ENCODE data around the gene BUB1B.

The BUB1B gene

DNA sequence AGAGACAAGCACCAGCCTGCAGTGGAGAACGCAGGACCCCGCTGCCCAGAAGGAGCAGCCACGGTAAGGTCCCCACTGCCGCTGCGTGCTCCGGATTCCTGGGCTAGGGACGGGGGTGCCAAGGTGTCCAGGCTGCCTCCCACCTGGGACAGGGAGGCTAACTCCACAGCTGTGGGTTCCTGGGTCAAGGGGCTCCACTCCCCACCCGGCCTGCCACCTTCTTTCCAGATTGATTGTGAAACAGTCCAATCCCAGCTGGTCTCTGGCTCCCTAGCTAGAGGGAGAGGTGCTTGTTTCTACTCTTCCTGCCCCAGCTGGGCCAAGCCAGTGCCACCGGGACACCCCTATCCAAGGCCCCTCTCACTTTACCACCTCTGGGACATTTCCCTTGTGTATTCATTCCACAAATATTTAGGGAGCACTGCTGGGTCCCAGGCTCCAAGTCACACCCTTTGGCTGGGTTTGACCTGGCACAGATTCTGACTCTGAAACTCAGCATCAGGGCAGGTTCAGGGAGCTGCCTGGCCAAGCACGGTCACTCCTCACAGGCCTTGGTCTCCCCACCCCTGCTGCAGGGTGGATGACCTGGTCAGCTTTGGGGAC is 79.9 kb downstream of the BUB1B start:
- no peak for DNase-seq (ENCODE audit: low spot score)

DNA sequence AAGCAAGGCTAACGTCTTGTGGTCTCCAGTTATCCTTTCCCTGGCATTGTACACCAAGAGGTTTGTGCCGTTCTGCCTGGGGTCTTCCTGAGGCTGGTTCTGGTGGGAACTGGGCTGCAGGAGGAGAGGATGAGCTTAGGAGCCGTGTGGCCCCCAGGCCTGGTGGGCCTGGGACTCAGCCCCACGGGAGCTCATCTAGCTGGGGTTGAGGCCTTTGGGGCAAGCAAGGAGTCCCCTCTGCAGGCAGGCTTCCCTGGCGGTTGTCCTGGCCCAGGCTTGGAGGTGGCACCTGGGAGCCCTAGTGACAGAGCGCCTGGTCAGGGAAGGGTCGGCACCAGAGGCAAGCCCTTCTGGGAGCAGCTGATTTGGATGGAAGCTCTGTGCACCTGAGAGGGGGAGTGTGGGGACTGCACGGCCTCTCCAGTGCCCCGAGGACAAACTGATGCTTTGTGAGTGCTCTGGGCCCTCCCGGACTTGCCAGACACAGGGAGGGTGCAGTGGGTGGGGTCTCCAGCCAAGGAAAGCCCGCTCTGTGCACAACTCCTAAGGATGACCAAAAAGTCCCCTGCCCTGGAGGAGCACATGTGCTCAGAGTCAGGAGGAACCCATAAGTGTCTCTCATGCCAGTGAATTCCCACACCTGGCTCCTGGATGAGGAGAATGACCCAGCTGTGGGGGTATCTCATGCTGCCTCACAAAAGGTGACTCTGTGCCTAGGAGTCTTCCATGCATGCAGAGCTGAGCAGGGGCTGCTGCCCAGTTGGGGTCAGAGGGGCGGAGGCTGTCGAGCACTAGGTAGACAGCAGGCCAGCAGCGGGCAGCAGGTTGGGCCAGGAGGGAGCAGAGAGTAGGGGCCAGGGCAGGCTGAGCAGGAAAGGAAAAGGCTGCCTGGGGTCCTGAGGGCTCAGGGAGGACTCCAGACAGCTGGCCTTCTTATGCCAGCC is 80.7 kb downstream of the BUB1B start:
- no peak for DNase-seq (ENCODE audit: low spot score)

DNA sequence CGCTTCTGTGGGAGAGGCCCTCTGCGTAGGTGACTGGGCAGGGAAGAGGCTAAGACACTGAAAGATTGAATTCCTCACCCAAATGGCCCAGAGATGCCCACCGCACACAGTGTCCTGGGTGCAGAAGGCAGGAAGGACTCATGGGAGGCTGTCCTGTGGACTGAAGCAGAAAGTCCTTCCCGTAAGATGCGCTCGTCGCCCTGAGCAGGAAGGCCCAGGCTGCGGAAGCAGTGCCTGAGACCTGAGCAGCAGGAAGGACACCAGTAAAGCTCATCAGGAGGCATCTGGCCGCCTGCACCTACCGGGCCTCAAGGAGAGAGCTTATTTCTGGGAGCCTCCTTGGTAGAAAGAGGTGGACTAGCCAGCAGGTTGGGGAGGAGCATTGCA is 81.3 kb downstream of the BUB1B start:
- no peak for DNase-seq (ENCODE audit: low spot score)

DNA sequence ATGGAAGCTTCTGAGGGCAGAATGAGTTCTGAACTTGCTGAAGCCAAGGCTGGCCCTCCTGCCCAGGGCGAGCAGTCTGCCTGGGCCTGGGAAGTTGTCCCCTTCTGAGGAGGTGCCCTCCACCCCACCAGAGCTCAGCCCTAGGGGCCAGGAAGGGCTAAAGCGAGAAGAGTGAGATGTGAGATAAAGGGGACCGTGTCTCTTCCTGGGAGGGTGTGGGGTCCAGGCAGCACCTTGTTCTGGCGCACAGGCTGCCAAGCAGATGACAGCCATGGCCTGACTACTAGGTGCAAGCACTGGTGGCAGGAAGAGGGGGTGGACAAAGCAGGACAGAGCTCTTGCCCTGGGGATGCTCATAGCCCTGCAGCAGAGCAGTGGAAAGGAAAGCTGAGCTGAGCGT is 81.7 kb downstream of the BUB1B start:
- no peak for DNase-seq (ENCODE audit: low spot score)

DNA sequence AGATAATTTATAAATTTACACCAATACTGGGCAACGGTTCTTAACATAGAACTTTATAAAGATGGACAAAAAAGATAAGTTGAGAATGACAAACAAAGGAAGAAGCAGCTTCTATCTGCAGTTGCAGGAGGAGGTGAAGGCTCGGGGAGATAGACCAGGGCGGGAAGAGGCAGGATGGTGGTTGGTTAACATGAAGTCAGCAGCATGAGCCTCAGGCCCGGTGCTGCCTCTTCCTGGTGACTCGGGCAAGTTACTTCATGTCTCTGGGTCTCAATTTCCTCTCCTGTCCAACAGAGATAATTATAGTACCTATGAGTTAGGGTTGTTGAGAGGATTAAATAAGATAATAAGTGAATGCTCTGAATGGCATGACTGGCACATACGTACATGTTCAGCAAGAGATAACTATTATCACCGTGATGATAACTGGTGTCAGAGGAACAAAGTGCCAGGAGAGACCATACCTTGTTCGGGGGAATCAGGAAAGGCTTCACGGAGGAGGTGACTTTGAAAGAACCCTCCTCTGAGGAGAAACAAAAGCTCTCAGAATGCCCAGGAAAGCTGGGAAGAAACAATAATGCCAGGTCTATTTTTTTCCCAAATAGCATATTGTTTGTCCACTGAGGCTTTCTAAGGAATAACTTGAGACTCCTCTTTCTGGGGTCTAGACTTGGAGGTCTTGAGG is 82.4 kb downstream of the BUB1B start:
- DNase-seq (ENCODE audit: low spot score), result no peak

DNA sequence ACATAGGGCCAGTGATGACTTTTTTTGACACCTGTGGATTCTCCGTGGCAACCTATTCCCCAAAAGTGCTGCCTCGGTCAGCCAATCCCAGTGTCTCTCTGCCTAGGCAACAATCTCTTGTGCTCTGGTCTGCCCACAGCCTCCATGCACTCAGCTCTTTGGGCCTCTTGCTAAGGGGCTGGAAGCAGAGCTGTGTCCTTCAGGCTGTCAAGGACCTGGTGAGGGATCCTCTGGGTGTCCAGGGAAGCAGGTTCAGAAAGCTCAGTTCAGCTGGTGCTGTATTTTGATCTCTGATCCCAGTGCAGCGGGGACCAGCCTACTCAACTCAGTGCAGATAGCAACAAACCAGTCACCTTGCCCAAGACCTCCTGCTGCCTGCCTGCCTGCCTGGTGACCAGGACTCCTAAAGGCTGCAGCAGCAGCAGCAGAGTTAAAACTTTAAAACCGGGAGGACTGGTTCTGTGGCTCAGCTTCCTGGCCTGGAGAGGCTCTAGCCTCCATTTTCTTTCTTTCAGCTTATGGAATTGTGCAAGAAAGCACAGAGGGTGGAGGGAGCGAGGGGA is 84.2 kb downstream of the BUB1B start:
- no peak for DNase-seq (ENCODE audit: low spot score)

DNA sequence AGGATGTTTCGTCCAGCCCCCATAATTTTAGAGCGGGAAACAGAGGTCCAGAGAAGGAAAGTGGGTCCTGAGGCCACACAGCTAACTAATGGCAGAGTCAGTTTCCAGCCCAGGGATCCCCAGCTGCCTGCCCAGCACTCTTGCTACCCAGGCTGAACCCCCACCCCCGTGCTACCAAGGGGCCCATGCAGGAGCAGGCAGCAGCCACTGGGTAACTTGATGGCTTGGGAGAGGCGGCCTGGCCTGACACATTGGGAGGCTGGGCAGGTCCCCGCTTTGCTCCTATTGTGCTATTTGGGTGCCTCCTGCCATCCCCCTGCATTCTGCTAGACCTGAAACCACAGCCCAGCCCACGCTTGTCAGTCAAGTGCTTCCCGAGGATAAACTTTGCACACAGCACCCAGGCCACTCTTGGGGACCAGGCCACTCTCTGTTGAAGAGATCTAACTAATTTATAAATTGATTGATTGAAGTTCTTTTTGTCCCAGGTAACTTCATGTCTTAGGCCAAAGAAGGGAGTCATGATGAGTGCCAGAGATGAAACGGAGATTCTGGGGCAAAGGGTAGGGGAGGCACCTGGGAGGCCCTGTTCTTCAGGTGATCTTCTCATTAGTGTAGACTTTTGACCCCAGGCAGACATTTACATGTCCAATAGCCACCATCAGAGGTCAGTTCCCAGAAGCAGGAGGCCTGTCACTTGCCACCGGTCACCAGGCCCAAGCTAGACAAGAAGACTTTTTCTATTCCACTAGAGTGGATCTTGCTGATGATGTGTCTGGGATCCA is 85.0 kb downstream of the BUB1B start:
- no peak for DNase-seq (ENCODE audit: low spot score)

DNA sequence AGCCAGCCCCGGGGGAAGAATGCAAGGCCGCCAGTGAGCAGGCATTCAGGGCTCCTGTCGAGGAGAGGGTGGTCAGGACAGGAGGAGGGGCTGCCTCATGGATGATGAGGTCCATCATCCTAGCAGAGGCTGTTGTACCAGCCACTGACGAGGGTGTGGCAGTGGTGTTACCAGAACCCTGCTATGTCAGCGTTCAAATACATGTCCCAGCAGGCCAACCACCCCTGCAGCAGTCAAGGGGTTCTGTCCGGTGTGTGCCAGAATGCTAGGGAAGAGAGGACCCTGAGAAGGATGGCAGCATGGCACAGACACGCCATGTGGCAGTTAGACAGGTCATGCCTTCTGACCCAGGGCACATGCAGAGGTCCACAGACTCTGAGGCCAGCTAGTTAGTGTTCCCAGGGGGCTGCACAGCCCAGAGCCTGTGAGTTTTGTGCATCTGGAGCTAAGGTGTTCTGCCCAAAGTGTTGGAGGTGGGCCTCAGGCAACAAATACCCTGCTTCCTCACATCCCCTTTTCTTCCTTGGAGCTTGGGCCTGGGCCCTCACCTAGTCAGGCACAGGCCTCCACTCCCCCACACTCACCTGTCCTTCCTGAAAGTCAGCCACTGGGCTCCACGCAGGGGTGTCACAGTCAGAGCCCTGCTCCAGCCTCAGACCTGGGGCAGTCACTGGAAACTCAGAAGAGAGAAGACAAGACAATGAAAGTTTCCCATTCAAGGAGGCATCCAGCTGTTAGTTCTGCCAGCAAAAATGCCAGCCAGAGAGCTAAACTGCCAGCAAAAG is 85.8 kb downstream of the BUB1B start:
- no peak for DNase-seq (ENCODE audit: low spot score)

DNA sequence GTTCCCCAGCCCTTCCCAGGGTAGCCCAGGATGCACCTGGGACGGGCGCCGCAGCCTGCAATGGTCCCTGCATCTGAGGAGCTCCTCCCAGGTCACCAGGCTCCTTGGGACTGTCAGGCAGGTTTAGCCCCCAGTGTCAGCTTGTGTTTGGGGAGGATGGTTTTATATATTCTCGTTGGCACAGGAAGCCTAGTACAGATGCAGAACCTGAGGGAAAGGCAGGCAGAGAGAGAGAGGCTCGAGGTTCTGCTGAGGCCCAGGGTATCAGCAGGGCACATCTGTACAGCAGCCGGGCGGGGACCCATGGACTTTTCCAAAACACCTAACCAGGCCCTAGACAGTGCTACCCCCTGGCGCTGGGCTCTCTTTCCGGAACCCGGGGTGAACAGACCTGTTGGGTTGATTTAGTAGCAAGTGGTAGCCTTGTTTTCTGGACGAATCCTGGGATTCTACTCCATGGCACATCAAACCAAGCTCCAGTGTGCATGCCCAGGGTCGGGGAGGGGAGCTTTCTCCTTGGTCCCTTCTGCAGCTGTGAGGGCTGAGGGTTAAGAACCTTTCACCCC is 86.6 kb downstream of the BUB1B start:
- no peak for DNase-seq (ENCODE audit: low spot score)

DNA sequence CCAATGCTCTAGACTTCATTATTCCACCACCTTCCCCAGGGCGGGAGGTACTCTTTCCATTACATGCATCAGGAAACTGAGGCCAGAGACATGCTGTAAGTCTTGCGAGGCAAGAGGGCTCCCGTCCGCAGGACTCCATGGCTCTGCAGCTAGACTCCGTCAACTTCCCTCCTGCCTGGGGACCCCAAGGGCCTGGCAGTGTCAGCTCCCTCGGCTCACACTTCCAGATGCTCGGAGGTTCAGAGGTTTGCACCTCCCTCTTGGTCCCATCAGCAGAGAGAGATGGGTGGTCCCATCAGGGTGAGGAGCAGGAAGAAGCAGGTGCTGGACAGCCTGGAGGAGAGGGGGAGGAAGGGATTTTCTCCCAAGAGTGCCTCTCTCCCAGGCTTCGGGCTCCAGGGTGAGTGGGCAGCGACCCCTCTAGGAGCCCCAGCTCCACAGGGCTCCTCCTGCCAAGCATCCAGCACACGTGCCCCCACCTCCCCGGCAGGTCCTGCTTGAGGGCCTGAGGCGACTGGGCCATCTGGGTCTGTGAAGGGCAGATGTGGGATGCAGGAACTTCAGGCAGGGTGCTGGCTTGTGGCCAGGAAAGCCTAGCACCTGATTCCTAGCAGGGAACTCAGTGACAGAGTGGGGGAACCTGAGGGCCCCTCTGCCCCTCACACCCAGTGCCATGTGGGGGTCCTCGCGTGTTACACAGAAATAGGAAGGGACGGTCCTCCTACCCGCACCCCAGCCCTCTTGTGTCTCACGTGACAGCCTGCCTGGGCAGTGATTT is 87.3 kb downstream of the BUB1B start:
- no peak for DNase-seq (ENCODE audit: low spot score)

DNA sequence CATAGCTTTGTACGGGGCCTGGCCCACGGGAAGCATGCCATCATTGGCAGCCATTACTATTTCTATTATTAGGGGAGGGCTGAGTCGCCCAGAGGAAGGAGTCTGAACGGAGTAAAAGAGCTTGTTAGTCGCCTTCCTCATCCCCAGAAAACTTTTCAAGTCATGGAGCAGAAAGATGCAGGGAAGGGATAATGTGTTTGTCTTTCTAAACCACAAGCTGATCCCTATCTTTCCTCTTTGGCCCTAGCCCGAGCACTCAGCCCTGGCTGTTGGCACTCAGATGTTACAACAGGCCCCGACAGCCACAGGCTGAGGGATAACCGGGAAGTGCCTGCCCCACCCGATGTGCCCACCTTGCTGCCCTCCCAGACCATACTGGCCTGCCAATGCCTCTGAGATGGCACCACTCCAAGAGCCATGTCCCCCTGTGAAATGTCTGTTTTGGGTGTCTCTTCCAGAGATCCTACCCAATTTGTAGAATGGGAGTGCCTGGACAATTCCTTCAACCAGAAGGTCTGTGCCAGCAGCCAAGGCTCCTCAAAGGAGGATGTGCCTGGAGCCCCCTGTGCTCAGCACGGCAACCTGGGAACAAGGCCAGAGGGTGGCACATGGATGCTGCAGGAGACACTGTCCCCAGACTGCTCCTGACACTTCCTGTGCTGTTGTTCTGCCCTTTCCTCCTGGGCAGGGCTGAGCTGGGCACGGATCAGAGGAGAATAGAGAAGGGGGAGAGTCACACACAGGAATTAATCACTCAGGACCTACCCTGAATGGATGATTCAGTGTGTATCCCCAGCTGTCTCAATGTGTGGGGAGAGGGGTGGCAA is 88.8 kb downstream of the BUB1B start:
- DNase-seq (ENCODE audit: low spot score), result no peak

DNA sequence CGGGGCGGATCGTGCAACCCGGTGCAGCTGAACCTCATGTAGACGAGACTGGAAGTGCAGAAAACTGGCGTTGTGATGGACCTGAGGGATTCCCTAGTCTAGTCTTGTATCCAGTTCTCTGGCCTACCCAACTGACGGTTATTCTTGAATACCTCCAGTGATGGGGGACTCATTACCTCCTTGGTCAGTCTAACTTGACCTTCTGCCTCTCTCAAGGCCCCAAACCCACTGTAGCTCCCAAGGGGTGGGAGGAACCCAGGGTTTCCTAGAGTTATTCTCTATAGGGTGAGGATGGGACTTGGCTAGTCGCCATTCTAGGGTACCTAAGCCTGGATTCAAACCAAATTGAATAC is 89.4 kb downstream of the BUB1B start:
- DNase-seq (ENCODE audit: low spot score), result no peak

DNA sequence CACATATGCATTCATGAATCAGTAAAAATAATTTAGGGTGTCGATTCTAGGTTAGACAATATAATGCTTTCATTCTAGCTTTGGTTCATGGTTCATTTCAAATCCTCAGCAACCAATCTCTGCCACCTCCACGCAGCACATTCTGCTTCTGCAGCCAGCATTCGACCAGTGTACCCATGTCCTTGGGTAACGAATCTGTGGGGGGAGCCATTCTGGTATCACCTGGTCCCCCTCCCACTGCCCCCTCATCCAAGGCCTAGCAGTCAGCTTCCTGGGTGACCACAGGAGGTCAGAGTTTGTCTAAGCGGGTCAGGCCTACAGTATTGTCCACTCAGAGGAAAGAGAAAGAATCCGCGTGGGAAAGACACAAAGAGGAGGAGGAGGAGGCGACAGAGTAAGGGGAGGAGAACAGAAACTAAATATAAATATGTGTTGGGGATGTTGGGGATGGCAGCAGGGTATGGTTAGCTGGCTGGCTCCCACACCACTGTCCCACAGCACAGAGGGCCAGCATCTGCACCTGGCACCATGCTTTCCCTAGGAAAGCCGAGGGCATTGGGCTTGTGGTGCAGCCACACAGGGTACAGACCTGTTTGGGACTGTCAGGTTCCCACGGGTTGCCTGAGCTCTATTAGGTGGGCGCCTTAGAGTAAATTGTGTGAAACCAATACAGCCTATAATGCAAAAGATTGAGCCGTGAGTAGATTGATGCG is 90.1 kb downstream of the BUB1B start:
- DNase-seq (ENCODE audit: low spot score), result no peak

DNA sequence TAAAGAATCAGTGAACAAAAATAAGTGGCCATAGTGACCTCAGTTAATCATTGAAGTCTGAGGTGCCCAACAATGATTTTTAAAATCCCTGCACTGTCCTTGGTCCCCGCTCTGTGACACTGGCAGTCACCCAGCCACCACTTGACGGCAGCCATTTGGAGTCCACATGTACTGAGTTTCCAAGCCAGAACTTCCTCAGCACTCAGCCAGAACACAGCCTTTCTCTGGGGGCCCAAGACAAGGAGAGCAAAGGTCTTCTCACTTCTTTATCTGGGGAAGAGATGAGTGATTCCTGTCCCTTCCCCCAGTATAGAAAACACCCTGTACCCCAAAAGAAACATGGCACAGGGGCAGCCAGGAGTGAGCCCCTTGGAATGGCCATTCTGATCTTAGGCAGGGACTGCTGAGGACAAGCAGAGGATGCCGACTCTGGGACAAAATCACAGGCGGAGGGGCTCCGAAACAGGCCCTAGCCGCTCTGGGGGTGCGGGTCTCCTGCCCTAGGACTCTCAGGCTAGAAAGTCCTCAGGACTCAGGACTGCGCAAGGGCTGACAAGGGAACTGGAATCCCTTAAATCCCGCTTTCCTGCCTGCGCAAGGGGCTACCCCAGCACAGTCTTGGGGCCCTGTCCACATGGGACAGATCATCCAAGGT is 90.7 kb downstream of the BUB1B start:
- DNase-seq (ENCODE audit: low spot score), result no peak

DNA sequence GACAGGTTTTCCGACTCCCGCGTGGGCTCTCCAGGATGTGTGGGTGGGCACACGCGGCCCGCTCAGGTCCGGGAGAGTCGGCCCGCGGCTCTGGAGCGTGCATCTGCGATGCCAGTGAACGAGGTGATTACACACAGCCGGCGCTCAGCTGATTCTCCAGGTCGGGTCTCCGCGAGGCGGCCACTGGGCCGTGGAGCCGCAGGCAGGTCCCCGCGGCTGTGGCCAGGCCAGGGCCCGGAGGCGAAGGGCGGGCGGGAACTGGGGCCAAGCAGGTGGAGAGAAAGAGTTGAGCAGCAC is 91.2 kb downstream of the BUB1B start:
- no peak for DNase-seq (ENCODE audit: low spot score)

DNA sequence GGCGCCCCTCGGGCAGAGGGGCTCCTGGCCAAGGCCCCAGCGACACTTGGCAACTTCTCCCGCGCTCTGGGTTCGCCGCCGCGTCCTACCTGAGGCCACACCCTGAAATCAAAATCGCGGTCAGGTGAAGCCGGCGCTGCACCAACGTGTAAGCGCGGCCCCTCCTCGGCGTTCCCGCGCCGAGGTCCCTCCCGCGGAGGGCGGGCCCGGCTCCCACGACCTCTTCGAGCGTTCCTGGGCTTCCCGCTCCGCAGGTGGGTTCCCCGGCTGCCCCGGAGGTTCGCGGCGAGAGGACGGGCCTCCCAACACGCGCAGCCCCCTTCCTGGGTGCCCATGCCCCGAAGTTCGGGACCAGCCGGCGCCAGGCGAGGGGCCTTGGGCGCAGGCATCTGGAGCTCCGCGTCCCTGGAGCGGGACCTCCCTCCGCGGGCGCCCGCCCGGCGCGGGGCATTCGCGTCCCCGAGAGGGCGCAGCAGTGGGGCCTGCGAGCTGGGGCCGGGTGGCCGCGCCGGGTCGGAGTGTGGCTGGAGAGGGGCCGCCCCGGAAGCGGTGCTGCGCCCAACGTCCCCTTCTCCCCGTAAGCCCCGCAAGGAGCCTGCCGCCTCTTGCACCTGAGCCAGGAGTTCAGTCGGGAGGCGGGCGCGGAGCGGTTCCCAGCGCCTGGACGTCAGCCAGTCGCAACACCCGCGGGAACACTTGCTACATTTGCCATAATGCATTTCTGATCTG is 91.7 kb downstream of the BUB1B start:
- no peak for DNase-seq (ENCODE audit: low spot score)

DNA sequence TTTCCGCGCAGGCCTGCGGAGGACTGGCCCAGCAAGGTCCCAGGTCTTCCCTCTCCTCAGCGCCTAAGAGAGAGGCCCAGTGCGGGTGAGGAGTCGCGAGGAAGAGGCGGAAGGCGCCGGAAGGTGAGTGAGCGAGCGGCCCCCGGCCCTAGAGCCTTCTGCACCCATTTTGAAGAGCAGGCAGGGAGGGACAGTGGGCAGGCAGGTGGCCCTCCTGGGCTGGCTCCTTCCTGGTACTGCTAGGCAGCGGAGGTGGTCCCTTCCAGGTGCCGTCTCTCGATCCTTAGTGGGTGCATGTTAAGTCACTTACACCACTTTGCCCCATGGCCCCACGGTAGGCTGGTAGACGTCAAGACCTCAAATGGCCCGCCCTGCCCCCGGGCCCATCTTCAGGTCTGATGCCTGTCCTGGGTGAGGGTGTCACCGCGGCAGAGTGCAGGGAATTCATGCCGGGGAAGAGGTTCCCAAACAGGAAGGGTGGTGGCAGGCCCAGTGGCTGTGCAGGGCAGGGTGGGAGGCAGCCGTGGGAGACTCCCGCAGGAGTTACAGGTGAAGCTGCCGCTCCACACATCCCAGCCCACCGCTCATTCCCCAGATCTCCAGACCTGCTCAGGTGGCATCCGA is 92.4 kb downstream of the BUB1B start:
- no peak for DNase-seq (ENCODE audit: low spot score)

Measured in AG20443 (cell line).